Measurements from ENCODE around the gene TRAF2.

TRAF2 gene

DNA sequence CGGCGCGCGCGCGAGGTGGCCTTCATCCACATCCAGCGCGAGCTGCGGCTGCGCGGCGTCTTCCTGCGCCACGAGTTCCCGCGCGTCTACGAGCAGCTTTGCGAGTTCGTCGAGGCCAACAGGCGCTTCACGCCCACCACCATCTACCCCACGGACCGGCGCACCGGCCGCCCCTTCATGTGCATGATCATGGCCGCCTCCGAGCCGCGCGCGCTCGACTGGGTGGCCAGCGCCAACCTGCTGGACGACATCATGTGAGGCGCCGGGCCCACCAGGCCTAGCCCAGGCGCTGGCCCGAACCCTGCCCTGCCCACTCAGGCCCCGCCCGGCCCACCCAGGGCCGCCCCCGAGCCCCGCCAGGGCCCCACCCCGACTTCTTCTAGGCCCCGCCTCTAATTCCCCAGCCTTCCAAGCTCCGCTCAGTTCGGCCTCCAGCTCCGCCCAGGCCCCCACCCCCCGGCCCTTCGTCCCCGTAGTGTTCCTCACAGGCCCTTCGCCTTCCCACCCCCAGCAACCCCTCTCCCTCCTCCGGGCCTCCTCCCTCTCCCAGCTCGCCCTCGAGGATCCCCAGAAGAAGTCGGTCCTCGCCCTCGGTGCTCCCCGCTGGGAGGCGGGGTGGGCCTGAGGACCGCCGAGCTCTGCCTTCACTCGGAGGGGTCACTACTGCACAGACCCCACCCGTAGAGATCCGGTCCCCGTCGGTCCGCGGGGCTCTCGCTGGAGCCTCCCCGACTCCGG lies 39.1 kb upstream of the TRAF2 start:
- peak; percentile 47 for DNase-seq

DNA sequence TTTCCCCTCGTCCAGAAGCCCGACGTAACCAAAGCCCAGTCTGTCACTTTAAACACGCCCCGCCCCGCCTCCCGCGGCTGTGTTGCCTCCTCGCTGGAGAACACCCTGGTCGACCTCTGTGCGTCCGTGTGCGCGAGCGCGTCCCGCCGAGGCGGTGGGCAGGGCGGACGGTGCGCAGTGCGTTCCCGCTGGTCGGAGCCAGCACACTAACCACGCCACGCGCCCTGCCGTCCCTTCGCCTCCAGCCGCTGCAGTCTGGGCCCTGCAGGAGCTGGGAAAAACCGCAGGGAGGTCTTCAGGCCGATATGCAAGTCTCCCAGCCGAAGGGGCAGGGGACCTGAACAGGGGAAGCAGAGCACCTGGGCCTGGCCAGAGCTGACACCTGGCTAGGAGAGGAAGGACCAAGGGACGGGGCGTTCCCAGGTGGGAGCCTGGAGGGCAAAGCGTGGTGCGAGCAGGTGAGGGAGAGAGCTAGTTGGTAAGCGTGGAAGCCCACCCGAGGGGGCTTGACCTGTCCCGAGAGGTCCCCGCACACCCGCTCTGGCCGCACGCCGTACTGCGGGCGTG lies 38.4 kb upstream of the TRAF2 start:
- peak; percentile 55 for DNase-seq

DNA sequence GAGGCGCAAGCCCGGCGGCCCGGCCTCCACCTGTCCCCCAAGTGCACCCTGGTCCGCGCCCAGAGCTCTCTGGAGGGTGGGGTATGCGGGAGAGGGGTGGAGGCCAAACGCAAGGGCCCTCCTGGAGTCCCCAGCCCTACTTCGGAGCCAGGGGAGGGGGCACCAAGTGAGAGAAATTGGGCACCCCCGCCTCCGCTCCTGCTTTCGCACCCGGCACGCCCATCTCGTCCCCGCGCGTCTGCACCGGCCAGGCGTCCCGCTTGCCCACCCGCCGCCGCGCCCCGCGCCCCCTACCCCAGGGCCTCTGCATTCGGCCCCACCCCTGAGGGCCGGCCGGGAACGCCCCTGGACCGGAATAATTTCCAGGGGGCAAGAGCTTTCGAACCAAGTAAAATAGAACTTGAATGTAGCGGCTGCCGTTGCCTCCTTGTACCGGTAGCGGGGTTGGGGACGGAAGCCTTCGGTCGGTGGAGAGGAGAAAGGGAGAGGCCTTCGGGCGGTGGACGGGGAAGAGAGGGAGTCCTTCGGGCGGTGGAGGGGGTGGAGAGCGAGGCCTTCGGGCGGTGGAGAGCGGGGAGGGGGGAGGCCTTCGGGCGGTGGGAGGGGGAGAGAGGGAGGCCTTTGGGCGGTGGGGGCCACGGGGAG lies 37.8 kb upstream of the TRAF2 start:
- peak; percentile 61 for DNase-seq

DNA sequence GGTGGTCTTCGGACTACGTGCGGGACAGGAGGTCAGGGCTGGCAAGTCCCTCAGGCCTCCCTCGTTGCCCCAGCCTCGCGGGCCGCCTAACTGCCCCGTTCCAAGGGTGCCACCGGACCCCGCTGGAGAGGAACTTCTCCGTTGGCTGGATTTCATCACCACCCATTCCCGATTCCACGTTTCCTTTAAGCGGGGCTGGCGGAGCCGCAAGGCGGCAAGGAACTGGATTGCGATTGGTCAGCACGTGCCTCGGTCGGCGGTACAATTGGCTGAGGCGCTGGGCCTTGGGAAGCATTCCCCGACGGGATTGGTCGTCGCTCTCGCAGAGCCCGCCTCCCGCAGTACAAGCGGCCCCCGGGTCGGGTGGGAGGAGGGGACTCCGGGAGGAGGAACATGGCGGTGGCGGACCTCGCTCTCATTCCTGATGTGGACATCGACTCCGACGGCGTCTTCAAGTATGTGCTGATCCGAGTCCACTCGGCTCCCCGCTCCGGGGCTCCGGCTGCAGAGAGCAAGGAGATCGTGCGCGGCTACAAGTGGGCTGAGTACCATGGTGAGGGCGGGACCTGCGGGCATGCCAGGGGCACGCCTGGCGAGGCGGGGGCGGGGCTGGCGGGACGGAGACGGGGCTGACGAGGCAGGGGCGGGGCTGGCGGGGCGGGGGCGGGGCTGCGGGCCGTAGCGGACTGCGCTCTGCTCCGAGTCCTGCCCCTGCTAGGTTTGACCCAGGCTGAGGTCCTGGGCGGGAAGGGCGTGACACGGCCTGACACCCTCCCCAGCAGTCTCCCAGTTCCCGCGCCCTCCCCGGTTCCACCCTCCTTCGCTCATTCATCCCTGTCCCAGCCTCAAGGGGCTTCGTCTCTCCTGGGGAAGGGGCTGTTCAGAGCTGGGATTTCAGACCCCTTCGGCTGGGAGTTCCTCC lies 37.0 kb upstream of the TRAF2 start, which contains the start of gene PHPT1:
PHPT1 (plus strand) TSS at position 372 of the 922 bp plus-strand sequence; CDS start at position 394, 22 bp downstream.
- DNase-seq = peak; percentile 100

DNA sequence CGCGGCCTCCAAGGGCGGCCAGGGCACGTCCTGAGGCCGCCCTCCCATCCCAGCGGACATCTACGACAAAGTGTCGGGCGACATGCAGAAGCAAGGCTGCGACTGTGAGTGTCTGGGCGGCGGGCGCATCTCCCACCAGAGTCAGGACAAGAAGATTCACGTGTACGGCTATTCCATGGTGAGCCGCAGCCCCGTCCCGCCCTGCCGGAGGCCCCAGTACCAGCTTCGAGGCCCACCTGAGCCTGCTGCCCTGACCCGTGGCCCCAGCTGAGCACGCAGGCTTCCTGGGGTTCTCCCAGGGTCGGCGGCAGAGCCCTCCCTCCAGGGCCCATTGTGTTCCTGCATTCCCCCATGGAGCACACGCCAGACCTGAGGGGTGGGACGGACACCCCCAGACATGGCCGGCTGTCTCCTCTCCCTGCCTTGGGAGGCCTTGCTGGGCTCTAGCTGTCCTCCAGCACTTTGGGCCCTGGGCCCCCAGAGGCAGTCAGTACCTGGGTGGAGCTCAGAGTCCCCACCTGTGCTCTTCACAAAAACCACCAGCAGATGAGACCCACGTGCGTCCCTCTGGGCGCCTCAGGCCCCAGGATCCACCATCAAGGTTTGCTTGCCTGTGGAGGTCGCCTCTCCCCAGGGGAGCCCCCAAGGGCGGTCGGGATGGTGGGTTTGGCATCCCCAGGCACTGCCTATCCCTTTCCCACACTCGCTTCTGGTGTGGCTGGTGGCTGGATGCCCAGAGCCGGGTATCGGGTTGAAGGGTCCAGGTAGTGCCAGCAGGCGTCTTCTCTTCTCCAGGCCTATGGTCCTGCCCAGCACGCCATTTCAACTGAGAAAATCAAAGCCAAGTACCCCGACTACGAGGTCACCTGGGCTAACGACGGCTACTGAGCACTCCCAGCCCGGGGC lies 36.1 kb upstream of the TRAF2 start:
- no peak for DNase-seq

DNA sequence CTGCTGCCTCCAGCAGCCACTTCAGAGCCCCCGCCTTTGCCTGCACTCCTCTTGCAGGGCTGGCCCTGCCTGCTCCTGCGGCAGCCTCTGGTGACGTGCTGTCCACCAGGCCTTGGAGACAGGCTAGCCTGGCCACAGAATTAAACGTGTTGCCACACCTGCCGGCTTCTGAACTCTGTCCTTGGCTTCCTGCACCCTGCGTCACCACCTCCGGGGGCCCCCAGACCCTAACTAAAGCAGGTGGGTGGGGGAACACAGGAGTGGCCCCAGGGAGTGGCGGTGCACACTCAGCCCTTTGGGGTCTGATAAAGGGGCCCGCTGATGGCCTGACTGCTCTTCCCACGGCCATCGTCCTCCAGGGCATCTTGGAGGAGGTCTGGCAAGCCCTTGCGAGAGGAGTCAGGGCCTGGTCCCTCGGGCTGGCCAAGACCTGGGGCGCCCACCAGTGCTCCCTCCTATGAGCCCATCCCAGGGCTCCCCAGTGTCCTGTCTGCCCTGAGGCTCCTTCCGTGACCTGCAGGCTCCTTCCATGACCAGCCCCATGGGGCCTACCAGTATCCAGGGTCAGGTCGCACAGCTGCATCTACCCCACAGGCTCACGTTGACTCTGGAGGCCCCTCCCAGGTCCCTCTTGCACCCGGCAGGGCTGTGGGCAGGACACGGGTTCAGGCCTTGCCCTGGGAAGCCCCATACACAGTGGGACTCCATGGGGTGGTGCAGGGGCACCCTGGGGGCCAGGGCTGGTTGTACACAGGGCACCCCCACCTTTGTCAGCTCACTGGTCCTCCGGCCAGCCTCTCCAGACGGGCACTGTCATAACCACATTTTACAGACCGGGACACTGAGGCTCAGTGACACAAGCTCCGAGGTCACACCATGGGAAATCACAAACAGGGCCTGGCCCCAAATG lies 35.2 kb upstream of the TRAF2 start:
- no peak for DNase-seq

DNA sequence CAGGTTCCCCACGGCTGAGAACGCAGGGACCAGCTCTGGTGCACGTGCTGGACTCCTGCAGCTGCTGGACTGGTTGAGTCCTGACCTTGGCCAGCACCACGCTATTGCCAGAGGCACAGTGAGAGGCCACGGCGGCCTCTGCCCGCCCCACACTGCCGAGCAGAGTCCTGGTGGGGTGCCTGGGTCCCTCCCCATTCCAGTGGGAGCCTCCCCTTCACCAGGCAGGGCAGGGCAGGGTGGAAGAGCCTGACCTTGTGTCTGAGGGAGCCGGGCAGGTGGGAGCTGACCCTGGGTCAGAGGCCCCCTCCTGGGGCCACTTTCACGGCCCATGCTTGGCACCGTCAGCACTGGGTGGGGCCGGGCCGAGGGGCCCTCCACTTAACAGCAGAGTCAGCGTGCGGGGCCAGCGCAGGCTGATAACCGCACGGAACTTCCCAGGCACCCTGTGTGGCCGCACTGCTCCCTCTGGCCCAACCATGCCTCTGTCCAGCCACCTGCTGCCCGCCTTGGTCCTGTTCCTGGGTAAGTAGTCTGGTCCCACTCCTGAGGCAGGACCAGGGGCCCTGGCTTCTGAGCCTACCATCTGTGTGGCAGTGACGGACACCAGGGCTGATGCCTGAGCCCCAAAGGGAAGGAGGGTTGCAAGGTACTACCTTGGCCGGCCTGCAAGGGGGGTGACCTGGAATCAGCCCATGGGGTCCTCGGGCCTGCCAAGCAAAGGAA lies 34.2 kb upstream of the TRAF2 start, which contains the start of gene MAMDC4:
MAMDC4 (plus strand) TSS at position 406 of the 723 bp plus-strand sequence; CDS start at position 477, 71 bp downstream.
- DNase-seq = no peak

- DNase-seq = no peak
Measured at GRCh38 chr9:136852664-136853595, 33.4 kb upstream of the TRAF2 start.

DNA sequence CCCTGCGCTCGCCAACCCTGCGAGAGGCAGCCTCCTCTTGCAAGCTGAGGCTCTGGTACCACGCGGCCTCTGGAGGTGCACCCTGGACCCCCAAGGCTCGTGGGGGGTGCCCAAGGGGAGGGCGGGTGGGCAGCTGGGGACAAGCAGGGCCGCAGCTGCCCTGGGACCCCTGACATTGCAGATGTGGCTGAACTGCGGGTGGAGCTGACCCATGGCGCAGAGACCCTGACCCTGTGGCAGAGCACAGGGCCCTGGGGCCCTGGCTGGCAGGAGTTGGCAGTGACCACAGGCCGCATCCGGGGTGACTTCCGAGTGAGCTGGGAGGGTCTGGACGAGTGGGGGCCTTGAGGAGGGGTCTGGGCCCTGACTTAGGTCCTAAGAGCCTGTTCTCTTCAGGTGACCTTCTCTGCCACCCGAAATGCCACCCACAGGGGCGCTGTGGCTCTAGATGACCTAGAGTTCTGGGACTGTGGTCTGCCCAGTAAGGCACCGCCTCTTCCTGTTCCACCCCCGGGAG lies 32.7 kb upstream of the TRAF2 start:
- DNase-seq = no peak

DNA sequence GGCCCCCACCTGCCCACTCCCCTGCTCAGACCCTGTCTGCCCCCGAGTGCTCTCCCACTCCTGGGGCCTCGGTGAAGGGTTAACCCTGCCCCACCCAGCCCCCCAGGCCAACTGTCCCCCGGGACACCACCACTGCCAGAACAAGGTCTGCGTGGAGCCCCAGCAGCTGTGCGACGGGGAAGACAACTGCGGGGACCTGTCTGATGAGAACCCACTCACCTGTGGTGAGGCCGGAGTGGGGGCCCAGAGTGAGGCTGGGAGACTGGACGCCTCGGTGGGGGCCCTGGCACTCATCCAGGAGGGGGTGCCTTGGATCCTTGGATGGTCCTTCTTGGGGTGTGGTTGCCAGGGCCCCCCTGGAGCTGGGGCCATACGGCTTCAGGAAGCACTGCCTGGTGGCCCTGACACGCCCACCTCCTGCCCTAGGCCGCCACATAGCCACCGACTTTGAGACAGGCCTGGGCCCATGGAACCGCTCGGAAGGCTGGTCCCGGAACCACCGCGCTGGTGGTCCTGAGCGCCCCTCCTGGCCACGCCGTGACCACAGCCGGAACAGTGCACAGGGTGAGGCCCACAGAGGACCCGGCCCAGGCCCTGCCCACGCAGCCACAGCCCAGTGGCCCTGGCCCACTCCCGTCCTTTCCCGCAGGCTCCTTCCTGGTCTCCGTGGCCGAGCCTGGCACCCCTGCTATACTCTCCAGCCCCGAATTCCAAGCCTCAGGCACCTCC lies 32.0 kb upstream of the TRAF2 start:
- DNase-seq = no peak

DNA sequence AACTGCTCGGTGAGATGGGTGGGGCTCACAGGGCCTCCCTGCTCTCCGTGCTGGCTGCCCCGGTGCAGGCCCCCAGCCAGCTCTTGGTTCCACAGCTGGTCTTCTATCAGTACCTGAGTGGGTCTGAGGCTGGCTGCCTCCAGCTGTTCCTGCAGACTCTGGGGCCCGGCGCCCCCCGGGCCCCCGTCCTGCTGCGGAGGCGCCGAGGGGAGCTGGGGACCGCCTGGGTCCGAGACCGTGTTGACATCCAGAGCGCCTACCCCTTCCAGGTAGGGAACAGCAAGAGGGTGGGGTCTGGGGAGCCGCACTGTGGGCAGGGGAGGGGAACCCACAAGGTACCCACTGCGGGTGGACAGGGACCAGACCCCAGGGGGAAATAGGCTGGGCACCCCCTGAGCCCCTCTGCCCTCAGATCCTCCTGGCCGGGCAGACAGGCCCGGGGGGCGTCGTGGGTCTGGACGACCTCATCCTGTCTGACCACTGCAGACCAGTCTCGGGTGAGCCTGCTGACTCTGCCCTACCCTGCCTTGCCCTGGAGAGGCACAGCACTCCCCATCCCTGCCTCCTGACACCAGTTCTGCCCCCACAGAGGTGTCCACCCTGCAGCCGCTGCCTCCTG lies 31.4 kb upstream of the TRAF2 start:
- no peak for DNase-seq

DNA sequence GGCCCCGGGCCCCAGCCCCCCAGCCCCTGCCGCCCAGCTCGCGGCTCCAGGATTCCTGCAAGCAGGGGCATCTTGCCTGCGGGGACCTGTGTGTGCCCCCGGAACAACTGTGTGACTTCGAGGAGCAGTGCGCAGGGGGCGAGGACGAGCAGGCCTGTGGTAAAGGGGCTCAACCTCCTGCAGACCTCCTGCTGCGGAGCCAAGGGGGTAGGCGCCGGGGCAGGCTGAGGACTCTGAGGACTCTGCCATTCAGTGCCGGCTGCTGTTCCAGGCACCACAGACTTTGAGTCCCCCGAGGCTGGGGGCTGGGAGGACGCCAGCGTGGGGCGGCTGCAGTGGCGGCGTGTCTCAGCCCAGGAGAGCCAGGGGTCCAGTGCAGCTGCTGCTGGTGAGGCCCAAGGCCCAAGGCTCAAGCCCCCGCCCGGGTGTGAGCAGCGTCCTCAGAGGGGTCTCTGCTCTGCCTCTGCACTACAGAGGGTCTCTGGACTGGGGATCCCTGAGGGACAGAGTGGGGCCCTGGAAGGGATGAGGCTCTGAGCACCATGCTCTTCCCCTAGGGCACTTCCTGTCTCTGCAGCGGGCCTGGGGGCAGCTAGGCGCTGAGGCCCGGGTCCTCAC lies 30.7 kb upstream of the TRAF2 start:
- DNase-seq = no peak

- DNase-seq = no peak
Measured at GRCh38 chr9:136856079-136856476, 30.2 kb upstream of the TRAF2 start.

- DNase-seq = no peak
Measured at GRCh38 chr9:136856541-136857141, 29.7 kb upstream of the TRAF2 start.

GRCh38 chr9:136857166-136857565 lies 29.1 kb upstream of the TRAF2 start:
- no peak for DNase-seq

All from NCI-H2171 (cell line).